GM12878 (cell line): Measurements from ENCODE around the gene TXNRD1. TPM values are rescaled to one million over a fixed set of nuclear protein-coding genes. Genes with fewer than 3 reads are reported as not detected.

Source experiments
- ATAC-seq: fragments of 200-7000 bp; cut with Tn5 transposase; 3 replicates; pipeline ENCODE4 v1.9.1; 2020; ENCODE audit warnings: mild to moderate bottlenecking, moderate library complexity
- BruUV-seq: library from RNA; stranded (reverse); fragments of 400-500 nt; replicated peaks from 2 replicates; lab custom pipeline; 2021; lab: Mats Ljungman, UMichigan
- CTCF ChIA-PET: fragments of 300-600 bp; sonication (Branson Sonifier 250); formaldehyde crosslinking; extraction: SDS; loops from one replicate; lab custom pipeline; 2021; ENCODE audit warnings: inconsistent platforms; lab: Yijun Ruan, JAX
- POLR2A ChIA-PET: fragments of 350-600 bp; formaldehyde crosslinking; extraction: SDS; loops from one replicate; lab custom pipeline; 2021; ENCODE audit warnings: inconsistent platforms; lab: Charles Lee
- RAD21 ChIA-PET: fragments of 300-600 bp; sonication (Branson Sonifier 250); formaldehyde crosslinking; loops from one replicate; lab custom pipeline; 2023; ENCODE audit warnings: antibody characterized with exemption; ENCODE audit not compliant: unreplicated experiment; lab: Charles Lee
- SMC1A ChIA-PET: fragments of 300-600 bp; sonication (Branson Sonifier 250); formaldehyde crosslinking; loops from one replicate; lab custom pipeline; 2023; ENCODE audit not compliant: unreplicated experiment, uncharacterized antibody; lab: Charles Lee
- DNase-seq: peaks from one replicate; pipeline ENCODE4 v3.0.0-alpha.2; 2011; ENCODE audit warnings: low read depth, low spot score
- FAIRE-seq: peaks from 3 replicates; lab custom pipeline; 2011; peaks lifted over from hg19 to GRCh38; lab: Jason Lieb, UNC
- H2AFZ ChIP-seq: 2 replicates; pipeline ENCODE4 v1.6.0; 2011; ENCODE audit warnings: low read depth, low read length, control low read depth; ENCODE audit not compliant: control insufficient read depth
- H3K27ac ChIP-seq: 2 replicates; pipeline ENCODE4 v1.5.1; 2011; ENCODE audit warnings: control low read depth; ENCODE audit not compliant: control insufficient read depth, insufficient read depth
- H3K27me3 ChIP-seq, 2 experiments: replicated peaks in 1 of 2; 2 replicates each; pipeline versions ENCODE4 v1.6.0 to v1.6.1; 2011; ENCODE audit warnings: low read length in 1 of 2; ENCODE audit not compliant: control insufficient read depth in 2 of 2, insufficient read depth in 2 of 2
- H3K36me3 ChIP-seq, 2 experiments: 2 replicates each; pipeline ENCODE4 v1.5.1; 2011; ENCODE audit warnings: low read length in 1 of 2; ENCODE audit not compliant: control insufficient read depth in 2 of 2, insufficient read depth in 2 of 2
- H3K4me1 ChIP-seq: 2 replicates; pipeline ENCODE4 v1.6.1; 2011; ENCODE audit warnings: mild to moderate bottlenecking, low read length, moderate library complexity, mixed read lengths; ENCODE audit not compliant: control insufficient read depth, insufficient read depth
- H3K4me2 ChIP-seq: 2 replicates; pipeline ENCODE4 v1.6.0; 2011; ENCODE audit warnings: control low read depth; ENCODE audit not compliant: control insufficient read depth, insufficient read depth
- H3K4me3 ChIP-seq: fragments of 200-600 bp; sonication (generic); 2 replicates; pipeline ENCODE4 v1.5.1; 2016
- H3K79me2 ChIP-seq: 2 replicates; pipeline ENCODE4 v1.6.0; 2011; ENCODE audit warnings: low read length; ENCODE audit not compliant: control insufficient read depth, insufficient read depth
- H3K9ac ChIP-seq: 2 replicates; pipeline ENCODE4 v1.8.0; 2011; ENCODE audit warnings: low read length, control low read depth, mixed read lengths; ENCODE audit not compliant: control insufficient read depth, insufficient read depth
- H3K9me3 ChIP-seq: replicated peaks from 3 replicates; pipeline ENCODE4 v1.5.1; 2011; ENCODE audit warnings: mild to moderate bottlenecking, low read length; ENCODE audit not compliant: control insufficient read depth, insufficient read depth
- H4K20me1 ChIP-seq: 2 replicates; pipeline ENCODE4 v1.6.0; 2011; ENCODE audit not compliant: control insufficient read depth, insufficient read depth
- IKZF1 ChIP-seq: fragments of 450-650 bp; conservative IDR thresholded peaks from 2 replicates; pipeline ENCODE4 v1.6.1; 2017; ENCODE audit warnings: antibody characterized with exemption, mild to moderate bottlenecking
- RUNX3 ChIP-seq: IDR thresholded peaks from 2 replicates; pipeline ENCODE4 v1.6.1; 2012; ENCODE audit warnings: low read length, inconsistent platforms
- WGBS: methylation state at CpG from one replicate; pipeline ENCODE4 v1.1.6; 2016; ENCODE audit warnings: low lambda C conversion rate; ENCODE audit not compliant: insufficient replicate concordance, insufficient coverage; ENCODE audit errors: missing lambda C conversion rate; 5-methylcytosine and 5-hydroxymethylcytosine counted together
- in situ Hi-C: fragments of 300-500 bp; cut with MboI; formaldehyde crosslinking; loops from 9 replicates; pipeline ENCODE4 v1.14.3; 2018; ENCODE audit warnings: mixed read lengths
- intact Hi-C: fragments of 100-400 bp; cut with micrococcal nuclease; formaldehyde crosslinking; loops from one replicate; pipeline ENCODE4 v1.14.2; 2022; ENCODE audit not compliant: unreplicated experiment
- polyA plus RNA-seq, 11 experiments: library from polyadenylated mRNA; depleted of rRNA in 4 of 11; unstranded in 6 of 11; stranded (reverse) in 5 of 11; fragments of >200 nt; fragmentation: Nextera tagmentation in 4 of 11; fragmentation: Illumina TruSeq in 1 of 11; extraction: Ambion mirVana in 4 of 11; extraction: Trizol in 1 of 11; gene quantifications; 1 replicate in 1 of 11; 2 replicates in 10 of 11; pipeline versions ENCODE4 v1.2.1 to v1.2.3, GENCODE V29; 2011 to 2016; ENCODE audit warnings: inconsistent platforms in 2 of 11, missing spikeins in 2 of 11, low read depth in 1 of 11
- total RNA-seq, 4 experiments: library from RNA; depleted of rRNA in 3 of 4; stranded (reverse); fragments of >200 nt in 3 of 4; fragmentation: Illumina TruSeq in 1 of 4; extraction: Trizol in 1 of 4; gene quantifications; 2 replicates each; pipeline versions ENCODE4 v1.2.1 to v1.2.3, GENCODE V29; 2013 to 2021
- TF ChIP-seq, protein P1 (sequence below): fragments of 150-350 bp; IDR thresholded peaks from 2 replicates; pipeline ENCODE4 v1.6.1; 2016; ENCODE audit warnings: low read depth, low read length

TXNRD1 gene
- total and polyA plus RNA-seq, 10 of the 15 experiments (the other 5 are each of a cell fraction or from before 2014, with no cell fraction given), result 52.6 to 84.6 (median 67.8) TPM

DNA sequence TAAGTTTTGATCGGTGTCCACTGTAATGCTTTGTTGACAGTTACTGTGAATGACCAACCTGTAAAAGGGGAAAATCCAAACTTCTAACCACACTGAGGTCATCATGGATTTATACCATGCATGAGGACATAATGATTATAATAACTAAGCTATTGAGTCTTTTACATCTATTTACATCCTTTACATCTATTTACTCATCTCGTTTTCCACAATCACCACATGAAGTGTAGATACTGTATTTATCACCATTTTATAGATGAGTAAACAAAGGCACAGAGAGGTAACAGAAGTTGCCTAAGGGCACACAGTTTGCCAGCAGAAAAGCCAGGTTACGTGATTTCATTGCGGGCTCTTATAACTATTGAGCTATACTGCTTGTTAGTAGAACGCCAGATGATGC lies 60.1 kb downstream of the TXNRD1 start:
- no peak overlapping the region for H3K27ac ChIP-seq
- H3K9ac ChIP-seq, result peak overlapping the region; percentile 57; the same call in 1 of the 2 replicates
- POLR2A ChIA-PET, result interaction anchor here (1.1 to 5.8 kb wide), 2 partner anchors 12 to 28 kb away, joined by 4 to 56 read pairs; partner anchors contain the start of gene EID3
- TF ChIP-seq IKZF1, result 0 out of 2 replicates have a peak, but pooled peaks have one; percentile 7
- TF ChIP-seq RUNX3, result peak; percentile 16; the same call in 1 of the 2 replicates
- TF ChIP-seq, protein P1, sequence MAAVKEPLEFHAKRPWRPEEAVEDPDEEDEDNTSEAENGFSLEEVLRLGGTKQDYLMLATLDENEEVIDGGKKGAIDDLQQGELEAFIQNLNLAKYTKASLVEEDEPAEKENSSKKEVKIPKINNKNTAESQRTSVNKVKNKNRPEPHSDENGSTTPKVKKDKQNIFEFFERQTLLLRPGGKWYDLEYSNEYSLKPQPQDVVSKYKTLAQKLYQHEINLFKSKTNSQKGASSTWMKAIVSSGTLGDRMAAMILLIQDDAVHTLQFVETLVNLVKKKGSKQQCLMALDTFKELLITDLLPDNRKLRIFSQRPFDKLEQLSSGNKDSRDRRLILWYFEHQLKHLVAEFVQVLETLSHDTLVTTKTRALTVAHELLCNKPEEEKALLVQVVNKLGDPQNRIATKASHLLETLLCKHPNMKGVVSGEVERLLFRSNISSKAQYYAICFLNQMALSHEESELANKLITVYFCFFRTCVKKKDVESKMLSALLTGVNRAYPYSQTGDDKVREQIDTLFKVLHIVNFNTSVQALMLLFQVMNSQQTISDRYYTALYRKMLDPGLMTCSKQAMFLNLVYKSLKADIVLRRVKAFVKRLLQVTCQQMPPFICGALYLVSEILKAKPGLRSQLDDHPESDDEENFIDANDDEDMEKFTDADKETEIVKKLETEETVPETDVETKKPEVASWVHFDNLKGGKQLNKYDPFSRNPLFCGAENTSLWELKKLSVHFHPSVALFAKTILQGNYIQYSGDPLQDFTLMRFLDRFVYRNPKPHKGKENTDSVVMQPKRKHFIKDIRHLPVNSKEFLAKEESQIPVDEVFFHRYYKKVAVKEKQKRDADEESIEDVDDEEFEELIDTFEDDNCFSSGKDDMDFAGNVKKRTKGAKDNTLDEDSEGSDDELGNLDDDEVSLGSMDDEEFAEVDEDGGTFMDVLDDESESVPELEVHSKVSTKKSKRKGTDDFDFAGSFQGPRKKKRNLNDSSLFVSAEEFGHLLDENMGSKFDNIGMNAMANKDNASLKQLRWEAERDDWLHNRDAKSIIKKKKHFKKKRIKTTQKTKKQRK, result no peak
- peak overlapping the region; percentile 91 for H3K4me2 ChIP-seq
- H4K20me1 ChIP-seq, result no peaks in the 10 kb centered on the region
- SMC1A ChIA-PET, result interaction anchor here (0.5 to 3.9 kb wide), 6 partner anchors 9 to 82 kb away, joined by 3 to 58 read pairs (median 4); partner anchors contain the start of gene EID3
- peak overlapping the region; percentile 90 for H2AFZ ChIP-seq
- intact Hi-C loops (no loop called here), in situ Hi-C loops (no loop called here)
- CTCF ChIA-PET, result interaction anchor here (1.2 to 2.5 kb wide), 4 partner anchors 9 to 166 kb away, joined by 3 to 24 read pairs (median 4); no protein-coding TSS in a partner anchor
- H3K4me1 ChIP-seq, result peaks cover 11% of the 10 kb centered on the region
- no TSS peak for BruUV-seq
- FAIRE-seq (no peak), DNase-seq (no peak), ATAC-seq (peak; percentile 72)
- H3K9me3 ChIP-seq, result no peaks in the 10 kb centered on the region
- RAD21 ChIA-PET, result interaction anchor here (0.8 to 3.1 kb wide), 5 partner anchors 9 to 596 kb away, joined by 3 to 41 read pairs (median 3); no protein-coding TSS in a partner anchor
- 6% methylated on average over 5 of the region's 5 CpGs for WGBS
- no peaks in the 10 kb centered on the region for H3K79me2 ChIP-seq
- no peaks in the 10 kb centered on the region for H3K27me3 ChIP-seq
- peak overlapping the region; percentile 40; the same call in 1 of the 2 replicates for H3K4me3 ChIP-seq
- no peaks in the 10 kb centered on the region for H3K36me3 ChIP-seq
